Head of caudate nucleus (tissue), 42 donors: ENCODE results near the gene HAUS1.
"Not testable (repeated sequence)": the region's sequence is repeated elsewhere in the genome, so short reads cannot be mapped to it uniquely, and the experiment has no call there.

ENCODE experiments used
- DNase-seq, 42 donors: peaks; one replicate each; pipeline versions ENCODE4 v3.0.0 to v3.0.0-alpha.2; 2020 to 2021; ENCODE audit warnings: mixed read lengths in 7 of 42
- intact Hi-C: fragments of 100-400 bp; cut with DNase I; formaldehyde crosslinking; loops from one replicate; pipeline ENCODE4 v1.15.0; 2022

HAUS1 gene

DNA sequence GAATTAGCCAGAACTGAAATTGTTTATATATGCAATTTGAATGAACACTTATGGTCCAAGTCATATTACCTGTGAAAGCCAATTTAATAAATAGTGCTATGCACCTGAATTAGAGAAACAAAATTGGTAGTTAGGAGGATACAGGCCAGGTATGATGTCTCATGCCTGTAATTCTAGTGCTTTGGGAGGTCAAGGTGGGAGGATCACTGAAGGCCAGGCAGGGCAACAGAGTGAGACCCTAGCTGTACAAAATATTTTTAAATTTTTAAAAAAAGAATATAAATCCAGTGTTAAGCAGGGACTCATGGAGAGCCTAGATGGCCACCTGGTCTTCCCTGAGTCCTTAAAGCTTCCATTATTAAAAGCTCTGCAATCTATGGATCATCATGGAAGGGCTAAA lies 24.8 kb upstream of the HAUS1 start:
- intact Hi-C loops, result no loop called here
- DNase-seq, result peak in 3 of 42 donors; percentile 0 to 23 (median 10)

DNA sequence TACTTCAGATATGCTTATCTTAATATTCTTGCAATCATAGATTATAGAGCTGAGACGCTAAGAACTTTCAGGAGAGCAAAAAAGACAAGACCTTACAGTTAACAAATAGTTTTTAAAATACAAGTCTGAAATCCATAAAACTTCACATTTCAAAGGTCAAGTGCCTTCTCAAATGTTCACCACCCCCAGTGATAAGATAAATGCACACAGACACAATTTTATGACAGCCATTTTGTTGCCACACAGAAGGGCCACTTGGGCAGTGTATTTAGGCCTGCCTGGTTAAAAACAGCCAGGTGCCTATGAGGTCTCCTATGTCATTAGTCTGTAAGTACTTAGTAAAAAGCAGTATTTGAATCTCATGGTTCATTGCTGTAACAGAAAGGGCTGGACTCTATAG lies 24.0 kb upstream of the HAUS1 start:
- intact Hi-C loops, result no loop called here
- no peak for DNase-seq

DNA sequence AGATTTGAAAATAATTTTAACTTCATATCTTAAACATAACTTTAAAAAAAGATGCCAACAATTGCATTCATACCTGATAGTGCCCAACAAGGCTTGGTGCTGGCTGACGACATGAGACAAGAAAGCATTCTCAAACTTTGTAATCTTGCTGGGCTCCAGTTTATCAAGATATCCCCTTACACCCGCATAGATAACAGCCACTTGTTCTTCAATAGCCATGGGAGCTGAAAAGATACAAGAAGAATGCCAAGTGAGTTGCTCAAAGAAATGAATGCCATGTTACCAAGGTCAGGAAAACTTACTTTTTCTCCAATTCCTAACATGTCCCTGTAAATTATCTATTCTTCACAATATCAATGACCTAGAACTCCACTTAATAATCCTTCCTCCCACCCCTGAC lies 19.8 kb upstream of the HAUS1 start:
- peak in 1 of 42 donors; percentile 16 for DNase-seq
- intact Hi-C loops, result no loop called here

DNA sequence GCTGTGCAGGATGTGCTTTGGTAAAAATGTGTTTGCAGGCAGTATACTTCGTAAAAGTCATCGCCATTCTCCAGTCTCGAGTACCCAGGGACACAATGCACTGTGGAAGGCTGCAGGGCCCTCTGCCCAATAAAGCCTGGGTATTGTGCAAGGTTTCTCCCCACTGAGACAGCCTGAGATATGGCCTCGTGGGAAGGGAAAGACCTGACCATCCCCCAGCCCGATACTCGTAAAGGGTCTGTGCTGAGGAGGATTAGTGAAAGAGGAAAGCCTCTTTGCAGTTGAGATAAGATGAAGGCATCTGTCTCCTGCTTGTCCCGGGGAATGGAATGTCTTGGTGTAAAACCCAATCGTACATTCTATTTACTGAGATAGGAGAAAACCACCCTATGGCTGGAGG lies 15.7 kb upstream of the HAUS1 start:
- intact Hi-C loops, result not testable (repeated sequence)

DNA sequence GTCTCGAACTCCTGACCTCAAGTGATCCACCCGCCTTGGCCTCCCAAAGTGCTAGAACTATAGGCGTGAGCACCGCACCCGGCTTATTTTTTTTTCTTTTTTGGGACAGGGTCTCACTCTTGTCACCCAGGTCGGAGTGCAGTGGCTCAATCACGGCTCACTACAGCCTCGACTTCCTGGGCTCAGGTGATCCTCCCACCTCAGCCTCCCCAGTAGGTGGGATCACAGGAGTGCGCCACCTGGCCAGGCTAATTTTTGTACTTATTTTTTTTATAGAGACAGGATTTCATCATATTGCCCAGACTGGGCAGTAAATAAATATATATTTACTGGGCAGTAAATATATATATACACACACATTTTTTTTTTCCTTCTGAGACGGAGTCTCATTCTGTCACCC lies 8.7 kb upstream of the HAUS1 start:
- peak in 1 of 42 donors; percentile 33 for DNase-seq
- intact Hi-C loops, result no loop called here

More for the DNA sequence above, 15.7 kb upstream of the HAUS1 start:
- peak in 1 of 42 donors; percentile 8 for DNase-seq

DNA sequence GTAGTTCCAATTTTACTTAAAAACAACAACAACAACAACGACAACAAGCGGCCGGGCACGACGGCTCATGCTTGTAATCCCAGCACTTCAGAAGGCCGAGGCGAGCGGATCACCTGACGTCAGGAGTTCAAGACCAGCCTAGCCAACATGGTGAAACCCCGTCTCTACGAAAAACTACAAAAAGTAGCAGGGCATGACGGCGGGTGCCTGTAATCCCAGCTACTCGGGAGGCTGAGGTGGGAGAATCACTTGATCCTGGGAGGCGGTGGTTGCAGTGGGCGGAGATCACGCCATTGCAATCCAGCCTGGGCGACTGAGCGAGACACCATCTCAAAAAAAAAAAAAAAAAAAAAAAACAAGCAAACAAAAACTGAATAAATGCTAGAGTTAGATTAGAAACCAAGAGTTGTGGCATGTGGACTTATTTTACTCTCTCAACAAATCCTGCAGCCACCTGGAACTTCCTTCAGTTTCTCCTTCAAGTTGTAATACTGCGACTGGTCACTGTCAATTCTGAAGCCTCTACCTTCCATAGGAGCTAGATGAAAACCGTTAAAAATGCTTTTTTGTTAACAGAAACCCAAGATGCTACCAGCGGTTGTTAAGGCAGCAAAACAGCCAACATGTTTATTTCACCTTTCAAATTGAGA lies 7.4 kb upstream of the HAUS1 start:
- peak in 17 of 42 donors; percentile 16 to 61 (median 34) for DNase-seq
- intact Hi-C loops, result no loop called here

DNA sequence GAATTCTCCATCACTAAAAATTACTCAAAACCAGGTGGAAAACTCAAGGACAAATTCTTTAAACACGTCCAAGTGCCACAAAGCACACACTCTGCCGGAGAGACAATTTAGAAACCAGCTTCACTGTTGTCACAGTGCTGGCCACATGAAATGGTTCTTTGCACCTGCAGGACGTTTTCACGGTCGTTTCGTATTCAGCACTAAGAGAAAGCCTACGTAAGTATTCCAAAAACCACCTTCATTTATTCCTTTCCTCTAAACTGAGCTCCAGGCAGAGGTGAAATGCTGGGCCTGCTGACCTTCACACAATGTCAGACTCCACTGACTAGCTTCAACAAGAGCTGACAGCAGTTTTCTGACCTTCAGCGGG lies 6.8 kb upstream of the HAUS1 start:
- intact Hi-C loops, result no loop called here
- DNase-seq, result peak in 1 of 42 donors; percentile 46

DNA sequence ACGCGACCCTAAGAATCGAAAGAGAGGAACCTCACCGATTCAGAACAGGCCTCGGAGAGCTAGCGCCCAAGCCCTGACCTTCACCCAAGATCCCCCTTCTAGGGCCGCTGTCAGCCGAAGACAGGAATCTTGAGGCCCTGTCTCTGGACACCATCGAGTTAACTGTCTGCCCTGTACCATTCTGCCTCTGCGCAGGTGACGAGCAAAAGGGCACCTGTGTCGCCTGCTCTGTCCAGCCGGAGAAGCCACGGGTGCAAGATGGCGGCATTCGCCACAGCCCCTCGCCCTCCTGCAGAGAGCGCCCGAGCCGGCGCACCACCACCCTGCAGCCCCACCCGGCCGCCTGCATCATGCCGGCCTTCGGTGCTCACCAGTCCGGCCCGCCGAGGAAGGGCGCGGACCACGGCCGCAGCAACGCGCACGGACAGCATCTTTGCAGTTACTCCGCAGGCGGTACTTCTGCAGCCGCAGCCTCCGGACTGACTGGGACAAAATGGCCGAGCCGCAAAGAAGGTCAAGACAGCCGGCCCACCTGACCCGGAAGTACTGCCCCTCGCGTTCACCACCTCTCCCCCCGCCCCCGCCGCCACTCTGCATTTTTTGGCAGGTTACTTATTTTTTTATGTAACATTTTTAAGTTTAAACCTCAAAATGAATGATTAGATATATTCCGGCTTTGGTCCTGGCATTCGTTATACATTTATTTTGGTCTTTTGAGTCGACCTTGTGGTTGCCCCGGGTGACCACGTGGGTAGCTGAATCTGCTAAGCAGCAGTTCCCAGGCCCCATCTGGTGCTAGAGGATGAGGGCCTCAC lies 6.2 kb upstream of the HAUS1 start, which contains the start of gene ATP5F1A:
ATP5F1A (minus strand) TSS at position 496 of the 815 bp plus-strand sequence; CDS start at position 431, 65 bp downstream.
- DNase-seq, result peak; percentile 86 to 97 (median 94)
- intact Hi-C loops, result no loop called here

DNA sequence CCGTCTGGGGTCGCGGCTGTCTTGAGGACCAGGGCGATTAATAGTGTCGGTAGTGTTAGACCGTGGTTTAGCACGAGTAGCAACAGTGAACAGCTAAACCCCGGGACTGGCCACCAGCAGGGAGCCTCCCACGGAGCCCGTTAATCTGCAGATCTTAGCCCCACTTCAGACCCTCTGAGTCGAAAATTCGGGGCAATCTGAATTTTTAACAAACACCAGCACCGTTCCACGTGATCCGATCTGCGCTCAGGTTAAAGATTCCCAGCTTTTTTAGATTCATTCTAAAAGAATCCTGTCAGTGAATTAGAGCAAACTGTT lies 5.6 kb upstream of the HAUS1 start:
- intact Hi-C loops, result no loop called here
- peak in 1 of 42 donors; percentile 18 for DNase-seq

DNA sequence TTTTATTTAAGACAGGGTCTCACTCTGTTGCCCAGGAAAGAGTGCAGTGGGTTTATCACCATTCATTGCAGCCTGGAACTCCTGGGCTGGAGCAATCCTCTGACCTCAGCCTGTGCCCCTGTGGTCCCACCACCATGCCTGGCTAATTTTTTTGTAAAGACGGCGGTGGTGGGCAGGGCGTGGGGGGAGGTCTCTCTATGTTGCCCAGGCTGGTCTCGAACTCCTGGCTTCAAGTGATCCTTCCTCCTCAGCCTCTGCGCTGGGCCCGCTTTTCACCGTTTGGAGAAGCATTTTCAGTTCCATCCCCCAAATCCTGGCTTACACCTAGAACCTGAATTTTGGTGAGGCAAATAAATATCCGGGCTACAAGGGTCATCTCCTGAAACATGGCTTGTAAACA lies 4.7 kb upstream of the HAUS1 start:
- no peak for DNase-seq
- intact Hi-C loops, result no loop called here

DNA sequence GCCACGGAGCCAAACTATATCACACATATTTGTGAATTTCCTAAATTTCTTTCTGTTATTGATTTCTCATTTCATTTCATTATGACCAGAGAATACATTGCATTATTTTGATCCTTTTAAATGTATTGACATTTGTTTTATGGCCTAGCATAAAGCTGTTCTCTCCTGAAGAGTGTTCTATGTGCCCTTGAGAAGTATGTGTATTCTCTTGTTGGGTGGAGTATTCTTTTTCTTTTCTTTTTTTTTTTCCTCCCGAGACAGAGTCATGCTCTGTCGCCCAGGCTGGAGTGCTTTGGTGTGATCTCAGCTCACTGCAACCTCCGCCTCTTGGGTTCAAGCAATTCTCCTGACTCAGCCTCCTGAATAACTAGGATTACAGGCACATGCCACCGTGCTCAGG lies 5.2 kb downstream of the HAUS1 start:
- DNase-seq, result peak in 1 of 42 donors; percentile 21
- intact Hi-C loops, result loop anchor here (10.0 kb wide), 1 partner anchor 65 kb away; a partner anchor contains a TSS

DNA sequence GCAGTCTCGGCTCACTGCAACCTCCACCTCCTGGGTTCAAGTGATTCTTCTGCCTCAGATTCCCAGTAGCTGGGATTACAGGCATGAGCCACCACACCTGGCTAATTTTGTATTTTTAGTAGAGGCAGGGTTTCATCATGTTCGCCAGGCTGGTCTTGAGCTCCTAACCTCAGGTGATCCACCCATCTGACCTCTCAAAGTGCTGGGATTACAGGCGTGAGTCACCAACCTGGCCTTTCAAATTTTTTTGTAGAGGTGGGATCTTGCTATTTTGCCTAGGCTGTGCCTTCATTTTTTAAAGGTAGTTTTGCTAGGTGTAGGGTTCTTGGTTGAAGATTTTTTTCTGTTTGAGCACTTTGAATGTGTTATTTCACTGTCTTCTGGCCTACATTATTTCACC lies 6.2 kb downstream of the HAUS1 start:
- intact Hi-C loops, result no loop called here
- DNase-seq, result peak in 1 of 42 donors; percentile 32

DNA sequence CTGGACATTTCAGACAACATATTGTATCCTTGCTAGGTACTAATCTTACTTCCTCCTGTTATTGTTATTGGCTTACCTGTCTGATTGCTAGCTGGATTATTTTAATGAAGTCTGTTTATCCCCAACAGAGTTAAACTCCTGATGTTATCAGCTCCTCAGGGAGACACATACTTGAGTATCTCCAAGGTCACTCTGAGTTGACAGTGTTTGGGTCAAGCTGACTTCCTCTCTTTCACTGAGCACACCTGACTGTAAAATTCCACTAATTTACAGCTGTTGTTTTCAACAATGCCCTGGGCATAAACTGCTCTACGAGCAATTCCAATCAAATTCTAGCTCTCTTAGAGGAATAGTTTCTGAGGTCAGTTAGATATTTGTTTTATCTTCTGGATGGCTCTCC lies 9.6 kb downstream of the HAUS1 start:
- no peak for DNase-seq
- intact Hi-C loops, result no loop called here

DNA sequence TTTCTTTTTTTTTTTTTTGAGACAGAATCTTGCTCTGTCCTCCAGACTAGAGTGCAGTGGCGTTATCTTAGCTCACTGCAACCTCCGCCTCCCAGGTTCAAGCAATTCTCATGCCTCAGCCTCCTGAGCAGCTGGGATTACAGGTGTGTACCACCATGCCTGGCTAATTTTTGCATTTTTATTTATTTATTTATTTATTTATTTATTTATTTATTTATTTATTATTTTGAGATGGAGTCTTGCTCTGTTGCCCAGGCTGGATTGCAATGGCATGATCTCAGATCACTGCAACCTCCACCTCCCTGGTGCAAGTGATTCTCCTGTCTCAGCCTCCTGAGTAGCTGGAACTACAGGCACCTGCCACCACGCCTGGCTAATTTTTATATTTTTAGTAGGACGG lies 22.4 kb downstream of the HAUS1 start:
- intact Hi-C loops, DNase-seq: not testable (repeated sequence)

DNA sequence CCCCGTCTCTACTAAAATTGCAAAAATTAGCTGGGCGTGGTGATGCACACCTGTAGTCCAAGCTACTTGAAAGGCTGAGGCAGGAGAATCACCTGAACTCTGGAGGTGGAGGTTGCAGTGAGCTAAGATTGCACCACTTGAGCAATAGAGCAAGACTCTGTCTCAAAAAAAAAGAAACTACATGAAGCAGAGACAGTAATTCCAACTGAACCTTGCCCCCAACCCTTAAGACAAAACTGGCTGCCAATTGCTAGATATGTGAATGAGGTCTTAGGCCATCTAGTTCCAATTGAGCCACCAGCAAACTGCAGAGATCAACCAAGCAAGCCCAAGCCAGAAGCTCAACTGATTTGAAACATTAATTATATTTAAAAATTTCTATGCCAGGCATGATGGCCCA lies 25.9 kb downstream of the HAUS1 start:
- DNase-seq, result peak in 1 of 42 donors; percentile 0
- intact Hi-C loops, result no loop called here

DNA sequence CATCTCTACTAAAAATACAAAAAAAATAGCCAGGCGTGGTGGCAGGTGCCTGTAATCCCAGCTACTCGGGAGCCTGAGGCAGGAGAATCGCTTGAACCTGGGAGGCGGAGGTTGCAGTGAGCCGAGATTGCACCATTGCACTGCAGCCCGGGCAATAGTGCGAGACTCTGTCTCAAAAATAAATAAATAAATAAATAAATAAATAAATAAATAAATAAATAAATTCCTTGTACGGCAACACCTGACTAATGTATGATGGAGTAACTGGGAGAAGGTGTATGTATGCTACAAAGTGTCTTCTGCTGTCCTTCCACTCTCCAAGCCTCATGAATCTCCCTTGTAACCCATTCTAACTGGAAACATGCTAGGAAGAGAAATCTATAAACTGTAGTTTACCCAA lies 26.4 kb downstream of the HAUS1 start:
- intact Hi-C loops, DNase-seq: not testable (repeated sequence)

DNA sequence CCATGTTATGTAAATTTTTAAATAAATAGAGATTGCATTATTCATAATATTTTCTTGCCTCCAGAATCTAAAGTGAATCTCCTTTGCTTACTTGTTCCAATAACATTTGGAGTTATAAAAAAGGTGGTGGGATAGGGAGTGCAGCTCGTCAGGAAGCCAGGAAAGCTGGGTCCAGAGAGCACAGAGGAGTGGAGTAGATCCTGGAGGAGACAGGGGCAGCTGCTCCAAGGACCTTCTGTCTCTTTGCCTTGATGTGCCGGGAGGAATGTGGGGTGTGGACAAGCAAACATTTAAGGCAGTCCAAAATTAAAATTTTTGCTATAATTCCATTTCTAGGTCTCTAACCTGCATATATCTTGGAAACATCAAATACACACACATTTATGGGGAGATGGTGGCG lies 29.3 kb downstream of the HAUS1 start:
- intact Hi-C loops, result no loop called here
- peak in 1 of 42 donors; percentile 23 for DNase-seq

DNA sequence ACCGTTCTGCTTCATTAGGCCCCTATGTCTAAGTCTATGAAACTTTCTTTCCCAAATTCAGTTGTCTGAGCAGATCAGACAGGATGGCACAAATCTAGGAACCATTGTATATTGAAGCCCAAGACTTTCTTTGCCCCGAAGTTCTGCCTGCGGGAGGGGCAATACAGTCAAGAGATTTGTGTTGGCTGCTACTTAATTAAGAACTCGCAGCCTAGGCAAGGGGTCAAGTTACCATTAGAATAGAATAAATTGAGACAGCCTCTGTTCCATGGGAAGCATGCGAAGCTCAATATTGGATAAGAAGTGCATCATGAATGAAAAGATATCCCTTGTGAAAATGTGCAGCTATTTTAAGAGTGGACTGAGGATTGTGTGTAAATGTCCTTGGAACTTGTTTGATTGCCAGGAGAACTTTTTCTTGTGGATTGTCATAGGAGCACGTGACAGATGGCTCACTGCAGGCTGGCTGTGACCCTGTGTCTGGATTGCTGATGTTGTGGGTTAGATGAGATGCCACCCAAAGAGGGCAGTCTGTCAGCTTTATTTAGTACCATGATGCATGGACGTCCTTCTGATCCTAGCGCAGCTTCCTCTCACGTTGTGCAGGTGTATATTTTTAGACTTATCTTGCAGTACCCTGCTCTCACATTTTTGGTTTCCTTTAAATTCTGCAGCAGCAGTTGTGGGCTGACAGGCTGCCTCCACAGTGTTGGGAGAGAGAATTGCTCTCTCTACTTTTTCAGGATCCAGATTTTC lies 30.9 kb downstream of the HAUS1 start:
- peak in 29 of 42 donors; percentile 2 to 77 (median 34) for DNase-seq
- intact Hi-C loops, result no loop called here

DNA sequence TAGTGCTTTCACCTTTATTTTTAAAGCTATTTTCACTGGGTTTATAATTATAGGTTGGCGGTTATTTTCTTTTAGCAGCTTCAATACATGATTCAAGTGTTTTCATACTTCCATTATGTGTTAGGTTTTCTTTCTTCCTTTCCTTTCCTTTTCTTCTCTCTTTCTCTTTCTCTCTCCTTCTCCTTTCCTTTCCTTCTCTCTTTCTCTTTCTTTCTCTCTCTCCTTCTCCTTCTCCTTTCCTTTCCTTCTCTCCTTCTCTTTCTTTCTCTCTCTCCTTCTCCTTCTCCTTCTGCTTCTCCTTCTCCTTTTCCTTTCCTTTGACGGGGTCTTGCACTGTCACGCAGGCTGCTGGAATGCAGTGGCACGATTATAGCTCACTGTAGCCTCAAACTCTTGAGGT lies 36.0 kb downstream of the HAUS1 start:
- DNase-seq, result no peak
- intact Hi-C loops, result loop anchor here (10.0 kb wide), 1 partner anchor 525 kb away; no protein-coding TSS in a partner anchor

DNA sequence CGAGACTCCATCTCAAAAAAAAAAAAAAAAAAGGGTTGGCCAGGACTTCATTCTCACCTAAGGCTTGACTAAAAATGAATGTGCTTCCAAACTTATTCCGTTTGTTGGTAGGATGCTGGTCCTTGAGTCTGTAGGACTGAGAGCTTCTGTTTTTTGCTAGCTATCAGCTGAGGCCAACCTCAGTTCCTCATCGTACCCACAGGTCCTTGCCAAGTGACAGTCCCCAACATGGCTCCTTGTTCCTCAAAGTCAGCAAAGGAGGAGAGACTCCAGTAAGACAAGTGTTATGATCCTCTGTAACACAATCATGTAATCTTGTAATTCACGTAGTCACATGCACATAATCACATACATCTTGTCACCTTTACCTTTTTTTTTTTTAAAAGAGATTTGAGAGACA lies 37.0 kb downstream of the HAUS1 start:
- intact Hi-C loops, result loop anchor here (10.0 kb wide), 1 partner anchor 524 kb away; no protein-coding TSS in a partner anchor
- DNase-seq, result no peak
